Gastrocnemius medialis (tissue), 4 donors: ENCODE data around the gene ZNF800. TPM values are rescaled to one million over a fixed set of nuclear protein-coding genes. Genes with fewer than 3 reads are reported as not detected.

Experiments
- ATAC-seq, 2 donors: fragments of 150-250 bp; one replicate each; pipeline ENCODE4 v1.9.1; 2016
- DNase-seq, 2 donors: peaks; one replicate each; pipeline ENCODE4 v3.0.0-alpha.2; 2019
- H3K27ac ChIP-seq, 4 donors: fragments of 200-600 bp; sonication (generic); 1 replicate in 1 of 4; 2 replicates in 3 of 4; pipeline ENCODE4 v1.5.1; 2016 to 2018; ENCODE audit warnings: mild to moderate bottlenecking in 2 of 4, moderate library complexity in 1 of 4
- H3K27me3 ChIP-seq, 3 donors: fragments of 200-600 bp; sonication (generic) in 2 of 3; 1 replicate in 1 of 3; 2 replicates in 2 of 3; pipeline versions ENCODE4 v1.5.1 to v1.6.0; 2016 to 2019; ENCODE audit warnings: mild to moderate bottlenecking in 1 of 3, moderate library complexity in 1 of 3
- H3K36me3 ChIP-seq, 2 donors: fragments of 200-600 bp; sonication (generic) in 1 of 2; one replicate each; pipeline ENCODE4 v1.5.1; 2017 to 2018
- H3K4me1 ChIP-seq, 2 donors: fragments of 200-600 bp; sonication (generic) in 1 of 2; one replicate each; pipeline ENCODE4 v1.5.1; 2016 to 2017; ENCODE audit warnings: mild to moderate bottlenecking in 2 of 2
- H3K4me3 ChIP-seq, 4 donors: fragments of 200-600 bp; sonication (generic) in 3 of 4; 1 replicate in 1 of 4; 2 replicates in 3 of 4; pipeline ENCODE4 v1.5.1; 2016 to 2019; ENCODE audit warnings: mild to moderate bottlenecking in 2 of 4
- H3K9me3 ChIP-seq, 3 donors: fragments of 200-600 bp; sonication (generic) in 2 of 3; 1 replicate in 1 of 3; 2 replicates in 2 of 3; pipeline ENCODE4 v1.5.1; 2016 to 2019
- POLR2A ChIP-seq, 2 donors: fragments of 450-650 bp; IDR thresholded peaks; one replicate each; pipeline ENCODE4 v1.6.1; 2017; ENCODE audit warnings: antibody characterized with exemption in 2 of 2, mild to moderate bottlenecking in 2 of 2, moderate library complexity in 2 of 2
- in situ Hi-C, 4 donors: fragments of 200-750 bp; cut with MboI; loops; one replicate each; pipeline versions ENCODE4 v1.15.0 to v1.8.0; 2017; ENCODE audit warnings: low sequenced_read_pairs in 4 of 4
- intact Hi-C: fragments of 100-400 bp; cut with DNase I; formaldehyde crosslinking; loops from one replicate; pipeline ENCODE4 v1.15.1; 2023; ENCODE audit warnings: low total_unique reads
- total RNA-seq, 4 donors: library from RNA; depleted of rRNA; stranded (reverse); fragments of >200 nt; gene quantifications; one replicate each; pipeline versions ENCODE4 v1.1.0 to v1.2.3, GENCODE V29; 2016
- TF ChIP-seq, protein P1 (sequence below), 5 experiments: fragments of 450-650 bp in 3 of 5; fragments of 200-600 bp in 2 of 5; sonication (generic) in 2 of 5; IDR thresholded peaks in 4 of 5; conservative IDR thresholded peaks in 1 of 5; 1 replicate in 4 of 5; 2 replicates in 1 of 5; pipeline ENCODE4 v1.5.1; 2016 to 2019; ENCODE audit warnings: antibody characterized with exemption in 5 of 5, mild to moderate bottlenecking in 3 of 5, moderate library complexity in 3 of 5

The ZNF800 gene, protein sequence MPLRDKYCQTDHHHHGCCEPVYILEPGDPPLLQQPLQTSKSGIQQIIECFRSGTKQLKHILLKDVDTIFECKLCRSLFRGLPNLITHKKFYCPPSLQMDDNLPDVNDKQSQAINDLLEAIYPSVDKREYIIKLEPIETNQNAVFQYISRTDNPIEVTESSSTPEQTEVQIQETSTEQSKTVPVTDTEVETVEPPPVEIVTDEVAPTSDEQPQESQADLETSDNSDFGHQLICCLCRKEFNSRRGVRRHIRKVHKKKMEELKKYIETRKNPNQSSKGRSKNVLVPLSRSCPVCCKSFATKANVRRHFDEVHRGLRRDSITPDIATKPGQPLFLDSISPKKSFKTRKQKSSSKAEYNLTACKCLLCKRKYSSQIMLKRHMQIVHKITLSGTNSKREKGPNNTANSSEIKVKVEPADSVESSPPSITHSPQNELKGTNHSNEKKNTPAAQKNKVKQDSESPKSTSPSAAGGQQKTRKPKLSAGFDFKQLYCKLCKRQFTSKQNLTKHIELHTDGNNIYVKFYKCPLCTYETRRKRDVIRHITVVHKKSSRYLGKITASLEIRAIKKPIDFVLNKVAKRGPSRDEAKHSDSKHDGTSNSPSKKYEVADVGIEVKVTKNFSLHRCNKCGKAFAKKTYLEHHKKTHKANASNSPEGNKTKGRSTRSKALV
- 10 to 100 TPM; 22.1 to 41.3 (median 30.1) TPM for total RNA-seq

DNA sequence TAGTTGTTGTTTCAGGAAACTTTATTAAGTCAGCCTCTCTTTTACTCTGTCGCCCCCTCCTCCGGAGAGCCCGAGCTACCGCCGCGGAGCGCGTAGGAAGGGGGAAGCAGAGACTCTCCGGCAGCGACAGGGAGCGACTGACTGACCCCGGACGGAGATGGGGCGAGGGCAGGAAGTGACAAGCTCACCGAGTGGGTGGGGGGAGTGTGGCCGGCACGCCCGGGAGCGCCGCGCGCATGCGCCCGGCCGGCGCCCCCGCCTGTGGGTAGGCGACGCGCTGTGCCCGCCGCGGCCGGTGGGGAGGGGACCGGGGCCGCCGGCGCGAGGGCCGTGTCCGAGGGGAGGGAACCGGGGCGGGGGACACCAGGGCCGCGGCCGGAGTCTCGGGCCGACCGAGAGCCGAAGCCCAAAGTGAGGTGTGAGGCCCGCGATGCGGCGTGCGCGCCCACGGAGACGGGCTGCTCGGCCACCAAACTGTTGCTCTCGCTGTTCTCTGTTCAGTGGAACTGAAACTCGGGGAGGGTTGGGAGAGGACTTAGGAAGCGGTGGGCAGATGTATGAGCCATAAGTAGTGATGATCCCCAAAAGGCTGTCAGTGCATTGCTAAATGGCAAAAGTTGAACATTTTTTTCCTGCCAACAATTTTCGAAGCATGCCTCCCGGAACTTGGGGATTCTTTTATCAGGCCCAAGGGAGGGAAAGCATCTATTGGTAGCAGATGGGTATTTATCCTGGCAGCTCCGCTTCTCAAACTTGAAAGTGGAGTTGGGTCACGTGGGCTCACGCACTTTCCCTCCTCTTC lies at the start of gene ZNF800:
Gene ZNF800, minus strand, starts transcription at position 143 of the 802 bp plus-strand sequence. CDS start 1,151 bp downstream, outside the sequence.
- intact Hi-C loops, result loop anchor here (1.0 to 2.0 kb wide), 2 partner anchors 193 to 258 kb away; partner anchors contain the start of gene GCC1
- peak; percentile 95 to 96 for ATAC-seq

DNA sequence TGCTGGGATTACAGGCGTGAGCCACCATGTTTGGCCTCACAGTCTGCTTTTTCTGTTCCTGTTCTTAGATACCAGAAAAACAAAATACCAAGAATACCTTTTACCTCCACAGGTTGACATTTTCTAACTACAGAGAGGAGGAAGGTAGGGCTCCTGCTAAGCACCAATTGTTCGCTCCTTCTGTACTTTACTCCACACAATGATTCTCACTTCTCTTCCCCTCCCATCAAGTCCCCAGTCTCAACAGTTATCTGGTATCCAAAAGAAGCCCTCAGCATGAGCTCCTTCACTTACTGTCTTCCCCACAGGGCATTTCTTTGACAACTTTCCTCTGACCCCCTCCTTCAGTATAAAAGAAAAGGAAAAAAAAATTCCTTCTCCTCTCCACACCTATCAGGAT lies 47.7 kb upstream of the ZNF800 start:
- in situ Hi-C loops, result no loop called here
- Histone ChIP-seq H3K4me1 (no peaks in the 10 kb centered on the region), H3K36me3 (no peaks in the 10 kb centered on the region), H3K4me3 (no peak overlapping the region), H3K9me3 (no peaks in the 10 kb centered on the region), H3K27ac (no peak overlapping the region), H3K27me3 (no peaks in the 10 kb centered on the region)
- TF ChIP-seq, protein P1, sequence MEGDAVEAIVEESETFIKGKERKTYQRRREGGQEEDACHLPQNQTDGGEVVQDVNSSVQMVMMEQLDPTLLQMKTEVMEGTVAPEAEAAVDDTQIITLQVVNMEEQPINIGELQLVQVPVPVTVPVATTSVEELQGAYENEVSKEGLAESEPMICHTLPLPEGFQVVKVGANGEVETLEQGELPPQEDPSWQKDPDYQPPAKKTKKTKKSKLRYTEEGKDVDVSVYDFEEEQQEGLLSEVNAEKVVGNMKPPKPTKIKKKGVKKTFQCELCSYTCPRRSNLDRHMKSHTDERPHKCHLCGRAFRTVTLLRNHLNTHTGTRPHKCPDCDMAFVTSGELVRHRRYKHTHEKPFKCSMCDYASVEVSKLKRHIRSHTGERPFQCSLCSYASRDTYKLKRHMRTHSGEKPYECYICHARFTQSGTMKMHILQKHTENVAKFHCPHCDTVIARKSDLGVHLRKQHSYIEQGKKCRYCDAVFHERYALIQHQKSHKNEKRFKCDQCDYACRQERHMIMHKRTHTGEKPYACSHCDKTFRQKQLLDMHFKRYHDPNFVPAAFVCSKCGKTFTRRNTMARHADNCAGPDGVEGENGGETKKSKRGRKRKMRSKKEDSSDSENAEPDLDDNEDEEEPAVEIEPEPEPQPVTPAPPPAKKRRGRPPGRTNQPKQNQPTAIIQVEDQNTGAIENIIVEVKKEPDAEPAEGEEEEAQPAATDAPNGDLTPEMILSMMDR (IDR thresholded peaks at IDR 0.05 in 4 of 5, conservative IDR thresholded peaks at IDR 0.05 in 1 of 5), result no peak
- no peak for TF ChIP-seq POLR2A (IDR thresholded peaks at IDR 0.05)
- intact Hi-C loops, result no loop called here
- DNase-seq, result no peak
- ATAC-seq, result no peak

More for the DNA sequence above, at the start of gene ZNF800:
- H3K4me3 ChIP-seq, result peak within 1 kb of the TSS; percentile 85 to 97 (median 90)
- peak within 1 kb of the TSS; percentile 89 to 97 (median 94) for H3K27ac ChIP-seq
- peaks cover 0 to 17% of the 10 kb centered on the region in 2 donors for H3K36me3 ChIP-seq
- H3K27me3 ChIP-seq, result no peaks in the 10 kb centered on the region
- peak; percentile 88 to 90 for DNase-seq
- no peaks in the 10 kb centered on the region for H3K9me3 ChIP-seq
- in situ Hi-C loops, result loop anchor here in 2 of 4 donors (25.0 kb wide), 2 partner anchors 195 to 270 kb away; partner anchors contain the start of genes ARF5 (in 1 of the 2), FSCN3 (in 1 of the 2), GCC1 (in 1 of the 2) and SND1 (in 1 of the 2)
- TF ChIP-seq, protein P1 (IDR thresholded peaks at IDR 0.05 in 4 of 5, conservative IDR thresholded peaks at IDR 0.05 in 1 of 5), result peak in 1 of 5 experiments; percentile 13
- peak; percentile 92 to 93 for TF ChIP-seq POLR2A (IDR thresholded peaks at IDR 0.05)
- H3K4me1 ChIP-seq, result peaks cover 19 to 25% of the 10 kb centered on the region in 2 donors

DNA sequence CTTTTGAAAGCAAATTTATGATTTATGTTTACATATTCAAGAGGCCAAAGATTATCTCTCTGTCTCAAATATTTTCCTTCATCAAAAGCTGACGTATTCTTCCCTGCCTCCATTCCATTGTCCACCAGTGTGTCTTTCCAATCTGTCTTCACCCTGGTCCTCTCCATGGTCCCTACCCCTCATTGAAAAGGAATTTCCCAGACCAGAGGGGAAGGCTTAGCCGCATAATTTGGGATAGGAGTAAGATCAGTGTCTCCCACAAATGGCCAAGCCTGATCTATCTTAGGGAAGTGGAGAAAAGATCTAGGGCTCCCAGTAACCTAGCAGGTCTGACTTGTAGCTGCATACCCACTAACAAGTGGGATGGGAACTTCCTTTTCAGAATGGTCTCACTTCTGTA lies 46.3 kb upstream of the ZNF800 start:
- in situ Hi-C loops, result no loop called here
- Histone ChIP-seq H3K4me3 (no peak overlapping the region), H3K27ac (no peak overlapping the region), H3K36me3 (no peaks in the 10 kb centered on the region), H3K27me3 (no peaks in the 10 kb centered on the region), H3K4me1 (no peaks in the 10 kb centered on the region), H3K9me3 (no peaks in the 10 kb centered on the region)
- no peak for DNase-seq
- ATAC-seq, result no peak
- TF ChIP-seq POLR2A (IDR thresholded peaks at IDR 0.05), result no peak
- TF ChIP-seq, protein P1 (IDR thresholded peaks at IDR 0.05 in 4 of 5, conservative IDR thresholded peaks at IDR 0.05 in 1 of 5), result no peak
- intact Hi-C loops, result no loop called here

DNA sequence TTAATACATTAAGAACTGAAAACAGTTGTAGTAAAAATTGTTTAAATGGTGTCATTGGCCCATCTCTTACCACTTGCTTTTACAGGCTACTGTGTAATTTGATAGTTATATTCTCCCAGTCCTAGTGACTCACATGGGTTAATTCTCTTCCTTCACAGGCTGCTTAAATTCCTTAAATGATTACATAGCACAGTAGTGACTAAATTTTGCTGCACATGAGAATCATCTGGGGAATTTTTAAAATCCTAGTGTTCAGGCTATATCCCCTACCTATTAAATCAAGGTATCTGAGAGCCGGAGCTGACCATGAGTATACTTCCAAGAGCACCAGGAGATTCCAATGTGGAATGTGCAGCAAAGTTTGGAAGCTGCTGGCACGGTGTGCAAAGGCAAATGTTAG lies 45.3 kb upstream of the ZNF800 start:
- TF ChIP-seq POLR2A (IDR thresholded peaks at IDR 0.05), result no peak
- TF ChIP-seq, protein P1 (IDR thresholded peaks at IDR 0.05 in 4 of 5, conservative IDR thresholded peaks at IDR 0.05 in 1 of 5), result no peak
- H3K4me1 ChIP-seq, result no peaks in the 10 kb centered on the region
- no peak overlapping the region for H3K27ac ChIP-seq
- H3K4me3 ChIP-seq, result no peak overlapping the region
- in situ Hi-C loops, result no loop called here
- DNase-seq, result no peak
- no peaks in the 10 kb centered on the region for H3K27me3 ChIP-seq
- no peaks in the 10 kb centered on the region for H3K36me3 ChIP-seq
- intact Hi-C loops, result no loop called here
- no peak for ATAC-seq
- no peaks in the 10 kb centered on the region for H3K9me3 ChIP-seq
